T-helper 1 cell treated with Interleukin-12 subunit alpha and Interleukin-12 subunit beta and Interleukin-4 antibody, amounts not matched to agents 30 ng/mL and 1 ng/mL, for 36 hours (primary cell): ENCODE data around the gene COG6. TPM values are rescaled to one million over a fixed set of nuclear protein-coding genes. Genes with fewer than 3 reads are reported as not detected.

Experiments
- intact Hi-C: fragments of 100-400 bp; cut with micrococcal nuclease; formaldehyde crosslinking; loops from one replicate; pipeline ENCODE4 v1.15.1; 2024
- total RNA-seq: library from RNA; stranded (reverse); gene quantifications from 2 replicates; pipeline ENCODE4 v1.2.3, GENCODE V29; 2022

Gene COG6
- total RNA-seq, 1 donor from 2014 or later, result 26.8 TPM

- intact Hi-C loops, result no loop called here
Observed at GRCh38 chr13:39767791-39768517, 112.5 kb downstream of the COG6 start.

- intact Hi-C loops, result no loop called here
Observed at GRCh38 chr13:39768962-39769361, 113.5 kb downstream of the COG6 start.

GRCh38 chr13:39770221-39771090, 115.0 kb downstream of the COG6 start:
- intact Hi-C loops, result no loop called here

GRCh38 chr13:39773833-39774232, 118.4 kb downstream of the COG6 start:
- intact Hi-C loops, result no loop called here

- intact Hi-C loops, result loop anchor here (1.0 to 5.0 kb wide), 6 partner anchors 88 to 1000 kb away; no protein-coding TSS in a partner anchor
Observed at GRCh38 chr13:39776439-39776838, 121.0 kb downstream of the COG6 start.

- intact Hi-C loops, result loop anchor here (2.0 to 5.0 kb wide), 5 partner anchors 115 to 1000 kb away; no protein-coding TSS in a partner anchor
Observed at GRCh38 chr13:39777021-39777420, 121.6 kb downstream of the COG6 start.

GRCh38 chr13:39777527-39778061, 122.1 kb downstream of the COG6 start:
- intact Hi-C loops, result loop anchor here (2.0 to 5.0 kb wide), 5 partner anchors 115 to 999 kb away; no protein-coding TSS in a partner anchor

GRCh38 chr13:39779337-39780265, 124.1 kb downstream of the COG6 start:
- intact Hi-C loops, result loop anchor here (5.0 kb wide), 2 partner anchors 113 to 163 kb away; no protein-coding TSS in a partner anchor

GRCh38 chr13:39780711-39781110, 125.2 kb downstream of the COG6 start:
- intact Hi-C loops, result no loop called here

GRCh38 chr13:39781381-39781780, 125.9 kb downstream of the COG6 start:
- intact Hi-C loops, result no loop called here

- intact Hi-C loops, result no loop called here
Observed at GRCh38 chr13:39783051-39783450, 127.6 kb downstream of the COG6 start.

GRCh38 chr13:39784347-39784746, 128.9 kb downstream of the COG6 start:
- intact Hi-C loops, result no loop called here

GRCh38 chr13:39786091-39786490, 130.6 kb downstream of the COG6 start:
- intact Hi-C loops, result no loop called here

- intact Hi-C loops, result no loop called here
Observed at GRCh38 chr13:39787086-39787487, 131.6 kb downstream of the COG6 start.

- intact Hi-C loops, result no loop called here
Observed at GRCh38 chr13:39788102-39788501, 132.6 kb downstream of the COG6 start.

GRCh38 chr13:39789451-39789850, 134.0 kb downstream of the COG6 start:
- intact Hi-C loops, result no loop called here

Other genes starting within 250 kb of the COG6 start
- 1.2 and 1.6 TPM in 2 replicates for gene LHFPL6, start 52.5 kb upstream of the COG6 start, total RNA-seq